IMR-90 (cell line): ENCODE results near the gene DCTN2.

Source experiments
- MAFK ChIP-seq: IDR thresholded peaks from 2 replicates; pipeline ENCODE4 v1.6.1; 2012; ENCODE audit warnings: low read depth, low read length, improper control_type of control experiment
- RAD21 ChIP-seq: IDR thresholded peaks from 2 replicates; pipeline ENCODE4 v1.6.1; 2012; ENCODE audit warnings: low read length, improper control_type of control experiment
- TF ChIP-seq, protein P1 (sequence below): conservative IDR thresholded peaks from 2 replicates; pipeline ENCODE4 v1.5.1; 2012; ENCODE audit warnings: mild to moderate bottlenecking, low read depth, low read length, improper control_type of control experiment
- TF ChIP-seq, protein P2 (sequence below): fragments of 150-350 bp; IDR thresholded peaks from 2 replicates; pipeline ENCODE4 v1.6.1; 2017; ENCODE audit warnings: mild to moderate bottlenecking, antibody characterized with exemption, low read length, low read depth

DNA sequence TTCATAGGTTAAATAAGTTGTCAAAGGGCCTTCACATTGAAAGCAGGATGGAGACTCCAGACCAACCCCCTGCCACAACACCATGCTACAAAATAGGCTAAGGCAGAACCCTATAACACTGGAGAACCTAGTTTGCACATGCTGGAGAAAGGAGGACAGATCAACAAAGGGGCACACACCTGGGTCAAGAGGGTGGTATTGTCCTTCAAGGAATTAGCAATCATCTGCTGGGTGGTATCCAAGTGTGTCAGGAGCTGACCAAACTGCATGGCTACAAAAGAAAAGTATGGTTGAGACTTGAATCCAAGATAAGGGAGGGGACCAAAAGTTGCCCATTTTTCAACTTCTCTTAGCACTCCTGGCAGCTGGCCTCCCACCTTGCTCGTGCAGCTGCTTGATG, 15.2 kb downstream of the DCTN2 start:
- TF ChIP-seq, protein P1, sequence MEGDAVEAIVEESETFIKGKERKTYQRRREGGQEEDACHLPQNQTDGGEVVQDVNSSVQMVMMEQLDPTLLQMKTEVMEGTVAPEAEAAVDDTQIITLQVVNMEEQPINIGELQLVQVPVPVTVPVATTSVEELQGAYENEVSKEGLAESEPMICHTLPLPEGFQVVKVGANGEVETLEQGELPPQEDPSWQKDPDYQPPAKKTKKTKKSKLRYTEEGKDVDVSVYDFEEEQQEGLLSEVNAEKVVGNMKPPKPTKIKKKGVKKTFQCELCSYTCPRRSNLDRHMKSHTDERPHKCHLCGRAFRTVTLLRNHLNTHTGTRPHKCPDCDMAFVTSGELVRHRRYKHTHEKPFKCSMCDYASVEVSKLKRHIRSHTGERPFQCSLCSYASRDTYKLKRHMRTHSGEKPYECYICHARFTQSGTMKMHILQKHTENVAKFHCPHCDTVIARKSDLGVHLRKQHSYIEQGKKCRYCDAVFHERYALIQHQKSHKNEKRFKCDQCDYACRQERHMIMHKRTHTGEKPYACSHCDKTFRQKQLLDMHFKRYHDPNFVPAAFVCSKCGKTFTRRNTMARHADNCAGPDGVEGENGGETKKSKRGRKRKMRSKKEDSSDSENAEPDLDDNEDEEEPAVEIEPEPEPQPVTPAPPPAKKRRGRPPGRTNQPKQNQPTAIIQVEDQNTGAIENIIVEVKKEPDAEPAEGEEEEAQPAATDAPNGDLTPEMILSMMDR, result no peak
- no peak for TF ChIP-seq MAFK
- no peak for TF ChIP-seq RAD21
- TF ChIP-seq, protein P2, sequence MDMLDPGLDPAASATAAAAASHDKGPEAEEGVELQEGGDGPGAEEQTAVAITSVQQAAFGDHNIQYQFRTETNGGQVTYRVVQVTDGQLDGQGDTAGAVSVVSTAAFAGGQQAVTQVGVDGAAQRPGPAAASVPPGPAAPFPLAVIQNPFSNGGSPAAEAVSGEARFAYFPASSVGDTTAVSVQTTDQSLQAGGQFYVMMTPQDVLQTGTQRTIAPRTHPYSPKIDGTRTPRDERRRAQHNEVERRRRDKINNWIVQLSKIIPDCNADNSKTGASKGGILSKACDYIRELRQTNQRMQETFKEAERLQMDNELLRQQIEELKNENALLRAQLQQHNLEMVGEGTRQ, result no peak
